NCI-H226 (cell line): ENCODE results near the gene SRPRB.

ENCODE experiments used
- DNase-seq: peaks from one replicate; pipeline ENCODE4 v3.0.0-alpha.2; 2015

Gene SRPRB

GRCh38 chr3:133849346-133849745, 43.7 kb downstream of the SRPRB start:
- DNase-seq, result no peak

GRCh38 chr3:133850034-133850433, 44.4 kb downstream of the SRPRB start:
- DNase-seq, result no peak

GRCh38 chr3:133851266-133851906, 45.8 kb downstream of the SRPRB start:
- DNase-seq, result no peak

GRCh38 chr3:133851931-133852330, 46.3 kb downstream of the SRPRB start:
- DNase-seq, result no peak

DNA sequence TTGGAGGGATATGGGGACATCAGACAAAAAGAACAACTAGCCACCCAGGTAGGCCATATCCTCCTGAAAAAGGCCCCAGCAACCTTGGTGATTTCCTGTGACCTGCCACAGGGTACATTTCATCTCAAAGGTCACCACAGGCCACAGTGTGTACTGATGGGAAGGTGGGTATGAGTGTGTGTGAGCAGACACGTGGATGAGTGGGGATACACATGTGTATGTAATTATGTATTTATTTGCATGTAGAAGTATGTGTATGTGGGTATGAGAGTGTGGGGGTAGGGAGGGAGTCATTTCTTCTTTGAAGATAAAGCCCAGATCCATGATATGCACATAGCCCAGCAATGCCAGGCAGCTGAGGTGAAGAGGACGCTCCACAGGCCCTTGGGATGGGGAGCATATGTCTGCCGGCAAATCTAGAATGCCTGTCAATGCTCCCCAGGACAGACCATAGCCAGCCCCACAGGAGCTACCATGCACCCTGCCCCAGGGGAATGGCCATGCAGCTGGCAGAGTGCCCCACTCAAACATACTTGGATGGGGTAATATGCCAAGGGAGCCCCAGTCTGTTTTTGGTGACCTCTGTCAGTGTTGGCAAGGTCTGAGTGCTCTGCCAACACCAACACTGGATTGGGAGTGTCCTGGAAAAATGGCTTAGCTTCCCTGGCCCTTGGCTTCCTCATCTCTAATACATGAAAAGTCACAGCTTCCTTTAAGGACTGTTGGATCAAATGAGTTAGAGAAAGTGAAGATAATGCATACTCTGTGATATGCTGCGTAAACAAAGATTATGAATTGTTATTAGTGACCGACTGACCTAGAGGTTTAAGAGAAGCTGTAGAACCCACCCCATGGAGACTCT, 47.7 kb downstream of the SRPRB start:
- DNase-seq, result no peak

DNA sequence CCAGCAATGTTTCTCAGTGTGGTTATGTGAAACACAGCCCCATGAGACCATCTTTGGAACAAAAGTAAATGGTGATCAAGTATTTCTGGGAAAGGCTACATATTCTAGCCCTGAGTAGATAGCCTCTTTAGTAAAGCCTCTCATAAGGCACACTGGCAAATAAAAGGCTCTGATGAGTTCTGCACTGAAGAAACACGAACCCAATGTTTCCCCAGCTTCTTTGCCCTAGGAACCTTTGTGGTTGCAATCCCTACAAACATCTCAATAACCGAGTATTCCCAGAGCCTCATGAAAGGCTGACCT, 48.3 kb downstream of the SRPRB start:
- no peak for DNase-seq

GRCh38 chr3:133854264-133855001, 48.8 kb downstream of the SRPRB start:
- DNase-seq, result no peak

DNA sequence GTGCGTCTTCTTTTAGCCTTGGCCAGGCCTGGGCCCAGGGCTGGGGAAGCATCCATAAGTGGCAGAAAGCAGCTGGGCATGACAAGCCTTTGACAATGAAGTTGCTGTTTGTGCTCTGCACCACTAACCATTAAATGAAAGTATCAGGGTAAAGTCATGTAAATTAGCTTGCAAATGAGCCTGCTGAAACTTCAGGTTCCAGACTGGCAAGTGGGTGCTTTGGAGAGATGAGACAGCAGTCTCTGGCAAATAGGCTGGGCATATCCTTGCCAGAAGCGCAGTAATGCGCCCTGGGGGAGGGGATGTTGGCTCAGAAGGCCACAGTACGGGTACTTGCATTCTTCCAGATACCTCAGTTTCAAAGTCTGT, 49.4 kb downstream of the SRPRB start:
- DNase-seq, result no peak

DNA sequence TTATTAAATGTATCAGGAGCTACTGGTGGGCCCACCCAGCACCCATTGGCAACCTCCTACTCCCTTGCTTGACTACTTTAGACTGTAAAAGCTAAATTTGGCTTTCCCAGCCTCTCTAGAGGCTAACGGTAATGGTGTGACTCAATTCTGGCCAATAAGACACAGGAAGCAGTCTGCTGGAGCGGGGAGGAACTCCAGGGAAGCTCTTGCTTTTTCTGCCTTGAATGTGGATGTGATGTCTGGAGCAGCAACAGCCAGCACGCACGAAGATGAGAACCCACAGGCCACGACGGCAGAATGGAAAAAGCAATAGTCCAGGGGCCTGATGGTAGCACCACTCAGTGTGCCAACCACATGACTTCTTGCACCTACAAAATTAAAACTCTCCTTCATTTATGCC, 50.2 kb downstream of the SRPRB start:
- no peak for DNase-seq

DNA sequence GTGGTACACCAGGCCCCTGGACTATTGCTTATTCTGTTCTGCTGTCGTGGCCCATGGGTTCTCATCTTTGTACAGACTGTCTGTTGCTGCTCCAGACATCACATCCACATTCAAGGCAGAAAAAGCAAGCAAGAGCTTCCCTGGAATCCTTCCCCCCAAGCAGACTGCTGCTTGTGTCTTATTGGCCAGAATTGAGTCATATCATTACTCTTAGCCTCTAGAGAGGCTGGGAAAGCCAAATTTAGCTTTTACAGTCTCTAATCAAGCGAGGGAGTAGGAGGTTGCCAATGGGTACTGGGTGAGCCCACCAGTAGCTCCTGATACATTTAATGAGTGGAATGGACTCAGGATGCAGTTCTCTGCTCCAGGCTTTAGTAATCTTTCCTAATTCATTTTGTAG, 50.7 kb downstream of the SRPRB start:
- DNase-seq, result no peak

- no peak for DNase-seq
These were observed 52.2 kb downstream of the SRPRB start for GRCh38 chr3:133857767-133858166.

- no peak for DNase-seq
These were observed 54.0 kb downstream of the SRPRB start for GRCh38 chr3:133859381-133860234.

DNA sequence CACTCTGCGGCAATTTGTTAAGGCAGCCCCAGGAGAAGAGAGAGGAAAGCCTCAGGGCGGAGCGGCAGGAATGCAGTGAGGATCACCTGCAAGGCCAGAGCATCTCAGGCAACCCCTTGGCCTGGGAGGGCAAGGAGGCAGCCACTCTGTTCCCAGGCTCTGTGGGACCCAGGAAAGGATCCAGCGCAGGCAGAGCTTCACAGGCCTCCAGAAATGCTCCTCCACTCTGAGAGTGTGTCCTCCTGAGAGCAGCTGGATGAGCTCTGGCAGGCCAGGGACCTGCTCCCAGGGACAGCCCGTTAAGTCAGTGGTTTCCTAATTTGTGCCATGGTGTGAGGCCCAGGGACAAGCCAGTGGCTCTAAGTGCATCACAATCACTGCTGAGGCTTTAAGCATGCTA, 54.9 kb downstream of the SRPRB start:
- DNase-seq, result no peak

- DNase-seq, result no peak
These were observed 56.5 kb downstream of the SRPRB start for GRCh38 chr3:133862161-133862560.

- no peak for DNase-seq
These were observed 58.3 kb downstream of the SRPRB start for GRCh38 chr3:133863911-133864310.

- no peak for DNase-seq
These were observed 59.0 kb downstream of the SRPRB start for GRCh38 chr3:133864616-133865015.

DNA sequence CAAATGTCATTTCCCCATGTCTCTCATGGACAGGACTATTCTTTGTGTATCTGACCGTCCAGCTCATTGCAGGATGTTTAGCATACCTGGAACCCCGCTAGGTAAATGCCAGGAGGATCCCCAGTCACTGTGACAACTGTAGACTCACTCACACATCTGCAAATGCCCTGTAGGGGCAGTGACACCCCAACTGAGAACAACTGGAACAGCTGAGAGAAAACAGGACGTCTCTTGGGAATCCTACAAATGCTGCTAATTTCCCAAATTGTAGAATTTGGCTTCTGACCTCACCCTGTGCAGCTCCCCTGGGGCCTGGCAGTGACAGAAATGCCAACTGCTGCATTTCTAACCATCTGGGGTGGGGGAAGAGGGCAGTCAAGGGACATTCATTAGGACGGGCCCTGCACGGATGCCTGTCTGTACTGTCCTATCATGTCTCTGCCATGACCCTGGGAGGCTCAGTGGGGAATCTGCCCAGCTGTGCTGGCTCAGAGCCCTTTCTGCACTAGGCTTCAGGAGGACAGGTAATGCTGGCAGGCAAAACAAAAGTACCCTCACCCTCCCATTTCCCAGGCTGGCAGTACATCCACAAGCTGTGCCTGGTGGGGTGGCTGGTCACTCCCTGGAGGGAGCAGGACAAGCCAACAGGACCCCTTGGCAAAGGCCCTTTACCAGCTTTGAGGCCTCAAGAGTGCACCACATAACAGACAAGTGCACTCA, 59.7 kb downstream of the SRPRB start:
- no peak for DNase-seq

- no peak for DNase-seq
These were observed 60.5 kb downstream of the SRPRB start for GRCh38 chr3:133866141-133866540.

DNA sequence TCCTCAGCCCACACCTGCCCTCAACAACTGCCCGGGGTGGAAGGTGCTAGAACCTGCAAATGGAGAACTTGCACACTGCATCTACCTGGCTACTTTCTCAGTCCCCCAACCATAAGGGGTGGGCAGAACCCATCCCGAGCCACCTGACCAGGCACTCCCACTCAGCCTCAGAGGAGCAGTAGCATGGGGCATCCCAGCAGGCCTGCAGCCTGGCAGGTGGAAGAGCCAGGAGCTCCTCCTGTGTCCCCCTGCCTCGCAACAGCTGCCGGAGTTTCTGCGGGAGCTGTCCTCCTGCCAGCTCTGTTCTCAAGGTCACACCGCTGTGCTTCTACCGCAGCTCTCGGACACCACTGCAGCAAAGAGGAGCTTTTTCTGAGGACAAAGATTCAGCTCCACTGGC, 62.6 kb downstream of the SRPRB start:
- no peak for DNase-seq

DNA sequence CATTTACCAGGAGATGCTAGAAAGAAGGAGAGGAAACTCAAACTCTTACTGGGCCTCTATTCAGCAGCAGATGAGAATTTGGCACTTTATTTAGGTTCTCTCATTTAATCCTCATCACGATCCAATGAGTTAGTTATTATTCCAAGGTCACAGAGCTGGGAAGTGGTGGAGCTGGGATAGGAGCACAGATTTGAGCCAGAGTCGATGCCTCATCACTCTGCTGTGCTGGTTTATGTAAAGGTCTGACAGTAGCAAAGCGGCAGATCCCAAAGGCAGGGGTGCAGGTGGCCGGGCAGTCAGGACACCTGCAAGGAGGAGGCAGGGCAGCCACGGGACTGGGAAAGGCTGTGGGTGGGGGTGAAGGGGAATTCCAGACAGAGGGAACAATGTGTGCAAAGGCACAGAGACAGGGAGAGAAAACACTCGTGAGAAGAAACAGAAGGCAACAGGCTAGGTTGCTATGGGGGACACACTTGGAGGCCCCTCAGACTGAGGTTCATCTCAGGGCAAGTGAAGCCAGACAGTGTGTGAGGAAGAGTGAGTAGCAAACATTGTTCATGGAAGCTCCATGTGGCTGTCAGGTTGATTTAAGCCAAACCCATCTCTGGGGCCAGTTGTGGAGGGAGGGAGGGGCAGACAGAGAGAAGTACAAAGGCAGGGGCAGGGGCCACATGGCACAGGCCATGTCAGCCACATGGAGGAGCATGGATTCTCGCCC, 63.3 kb downstream of the SRPRB start:
- DNase-seq, result no peak

DNA sequence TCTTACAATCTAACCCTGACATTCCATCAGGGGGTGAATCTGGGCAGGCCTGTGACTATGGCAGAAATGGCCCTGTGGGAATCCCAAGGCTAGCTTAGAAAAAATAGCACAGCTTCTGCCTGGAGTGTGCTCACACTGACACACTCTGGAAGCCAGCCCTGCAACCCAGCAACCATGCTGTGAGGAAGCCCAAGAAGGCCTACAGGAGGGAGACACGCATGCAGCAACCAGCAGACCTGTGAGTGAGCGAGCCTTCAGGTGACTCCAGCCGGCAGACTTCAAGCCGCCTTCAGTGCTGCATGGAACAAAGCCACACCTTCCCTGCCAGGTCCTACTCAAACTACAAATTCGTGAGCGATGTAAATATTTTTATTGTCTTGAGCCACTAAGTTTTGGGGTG, 64.0 kb downstream of the SRPRB start:
- no peak for DNase-seq

GRCh38 chr3:133870822-133871221, 65.2 kb downstream of the SRPRB start:
- DNase-seq, result no peak
